ENCODE data around the gene SCYL2.

SCYL2 gene

DNA sequence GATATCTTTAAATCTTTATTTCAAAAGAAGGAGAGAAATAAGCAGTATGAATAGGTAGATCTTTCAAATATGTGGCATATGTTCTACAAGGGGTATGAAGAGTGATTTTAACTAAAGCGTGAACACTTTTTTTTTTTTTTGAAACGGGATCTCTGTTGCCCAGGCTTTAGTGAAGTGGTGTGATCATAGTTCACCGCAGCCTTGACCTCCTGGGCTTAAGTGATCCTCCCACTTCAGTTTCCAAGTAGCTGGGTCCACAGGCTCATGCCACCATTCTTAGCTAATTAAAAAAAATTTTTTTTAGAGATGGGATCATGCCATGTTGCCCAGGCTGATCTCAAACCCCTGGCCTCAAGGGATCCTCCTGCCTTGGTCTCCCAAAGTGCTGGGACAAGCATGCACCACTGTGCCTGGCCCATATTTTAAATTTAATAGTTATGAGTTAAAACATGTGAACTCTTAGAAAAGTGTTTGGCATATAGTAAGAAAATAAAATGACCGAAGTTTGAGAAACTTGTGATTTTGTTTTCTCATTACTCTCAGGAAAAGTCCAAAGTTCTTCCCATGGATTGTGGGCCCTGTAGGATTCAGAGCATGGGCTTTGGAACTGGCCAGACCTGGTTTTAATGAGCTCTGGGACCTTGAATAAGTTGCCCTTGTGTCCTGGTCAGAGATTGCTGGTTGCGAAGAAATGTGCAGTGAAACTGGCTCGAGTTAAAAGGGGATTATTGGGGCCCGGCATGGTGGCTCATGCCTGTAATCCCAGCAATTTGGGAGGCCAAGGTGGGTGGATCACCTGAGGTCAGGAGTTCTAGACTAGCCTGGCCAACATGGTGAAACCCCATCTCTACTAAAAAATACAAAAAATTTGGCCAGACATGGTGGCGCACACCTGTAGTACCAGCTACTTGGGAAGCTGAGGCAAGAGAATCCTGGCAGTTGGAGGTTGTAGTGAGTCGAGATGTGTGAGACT is 116.9 kb downstream of the SCYL2 start:
- no peak for DNase-seq

GRCh38 chr12:100384559-100384935 is 117.6 kb downstream of the SCYL2 start:
- no peak for DNase-seq

- DNase-seq: no peak
These were observed 121.4 kb downstream of the SCYL2 start for GRCh38 chr12:100388382-100388781.
